Measurements from ENCODE around the gene MAP2K7.
A peak's percentile ranks its signal among the peaks of the same experiment; 100 is the strongest.
"Not testable (repeated sequence)": the region's sequence is repeated elsewhere in the genome, so short reads cannot be mapped to it uniquely, and the experiment has no call there.

Gene MAP2K7

DNA sequence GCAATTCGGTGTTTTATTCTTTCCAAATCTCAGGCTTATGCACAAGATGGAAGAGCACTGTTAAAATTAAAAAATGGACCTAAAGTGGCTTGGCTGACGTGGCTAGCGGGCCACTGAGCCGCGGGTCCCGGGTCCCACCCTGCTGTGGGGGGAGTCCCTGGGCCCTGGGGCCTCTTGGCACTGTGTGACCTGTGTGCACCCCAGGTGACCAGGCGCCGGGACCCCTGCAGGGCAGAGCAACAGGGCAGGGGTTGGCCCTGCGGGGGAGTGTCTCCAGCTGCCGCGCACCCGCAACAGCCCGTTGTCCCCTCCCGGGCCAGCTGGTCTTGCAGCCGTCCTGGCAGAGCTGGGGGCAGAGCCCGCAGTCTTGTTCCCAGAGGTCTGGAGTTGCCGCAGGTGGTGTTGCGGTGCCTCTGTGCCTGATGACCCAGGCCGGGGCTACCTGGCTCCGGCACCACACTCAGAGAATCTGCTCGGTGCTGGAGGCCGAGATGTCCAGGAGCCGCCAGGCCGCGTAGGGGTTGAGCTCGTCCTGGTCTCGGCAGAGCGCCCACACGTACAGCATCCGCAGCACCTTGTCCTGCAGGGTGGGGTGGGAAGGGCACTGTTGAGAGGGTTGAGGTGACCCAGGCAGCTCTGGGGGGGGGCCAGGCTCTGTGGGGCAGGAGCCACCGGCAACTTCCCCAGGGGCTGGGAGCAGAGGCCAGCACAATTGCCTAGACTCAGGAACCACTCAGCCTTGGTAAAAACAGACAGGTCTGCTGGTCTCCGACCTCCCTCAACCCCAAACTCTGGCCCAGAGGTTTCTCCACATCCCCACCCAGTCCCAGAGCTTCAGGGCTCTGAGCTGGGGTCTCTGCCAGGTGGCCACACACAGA is 23.3 kb downstream of the MAP2K7 start:
- TF ChIP-seq, protein P1, sequence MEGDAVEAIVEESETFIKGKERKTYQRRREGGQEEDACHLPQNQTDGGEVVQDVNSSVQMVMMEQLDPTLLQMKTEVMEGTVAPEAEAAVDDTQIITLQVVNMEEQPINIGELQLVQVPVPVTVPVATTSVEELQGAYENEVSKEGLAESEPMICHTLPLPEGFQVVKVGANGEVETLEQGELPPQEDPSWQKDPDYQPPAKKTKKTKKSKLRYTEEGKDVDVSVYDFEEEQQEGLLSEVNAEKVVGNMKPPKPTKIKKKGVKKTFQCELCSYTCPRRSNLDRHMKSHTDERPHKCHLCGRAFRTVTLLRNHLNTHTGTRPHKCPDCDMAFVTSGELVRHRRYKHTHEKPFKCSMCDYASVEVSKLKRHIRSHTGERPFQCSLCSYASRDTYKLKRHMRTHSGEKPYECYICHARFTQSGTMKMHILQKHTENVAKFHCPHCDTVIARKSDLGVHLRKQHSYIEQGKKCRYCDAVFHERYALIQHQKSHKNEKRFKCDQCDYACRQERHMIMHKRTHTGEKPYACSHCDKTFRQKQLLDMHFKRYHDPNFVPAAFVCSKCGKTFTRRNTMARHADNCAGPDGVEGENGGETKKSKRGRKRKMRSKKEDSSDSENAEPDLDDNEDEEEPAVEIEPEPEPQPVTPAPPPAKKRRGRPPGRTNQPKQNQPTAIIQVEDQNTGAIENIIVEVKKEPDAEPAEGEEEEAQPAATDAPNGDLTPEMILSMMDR (IDR thresholded peaks at IDR 0.05; ENCODE audit: low read length, missing control alignments), result no peak
- no peak for DNase-seq (ENCODE audit: low read depth)
- H3K4me3 ChIP-seq (replicated peaks; ENCODE audit: low read depth, low read length), result no peak overlapping the region

DNA sequence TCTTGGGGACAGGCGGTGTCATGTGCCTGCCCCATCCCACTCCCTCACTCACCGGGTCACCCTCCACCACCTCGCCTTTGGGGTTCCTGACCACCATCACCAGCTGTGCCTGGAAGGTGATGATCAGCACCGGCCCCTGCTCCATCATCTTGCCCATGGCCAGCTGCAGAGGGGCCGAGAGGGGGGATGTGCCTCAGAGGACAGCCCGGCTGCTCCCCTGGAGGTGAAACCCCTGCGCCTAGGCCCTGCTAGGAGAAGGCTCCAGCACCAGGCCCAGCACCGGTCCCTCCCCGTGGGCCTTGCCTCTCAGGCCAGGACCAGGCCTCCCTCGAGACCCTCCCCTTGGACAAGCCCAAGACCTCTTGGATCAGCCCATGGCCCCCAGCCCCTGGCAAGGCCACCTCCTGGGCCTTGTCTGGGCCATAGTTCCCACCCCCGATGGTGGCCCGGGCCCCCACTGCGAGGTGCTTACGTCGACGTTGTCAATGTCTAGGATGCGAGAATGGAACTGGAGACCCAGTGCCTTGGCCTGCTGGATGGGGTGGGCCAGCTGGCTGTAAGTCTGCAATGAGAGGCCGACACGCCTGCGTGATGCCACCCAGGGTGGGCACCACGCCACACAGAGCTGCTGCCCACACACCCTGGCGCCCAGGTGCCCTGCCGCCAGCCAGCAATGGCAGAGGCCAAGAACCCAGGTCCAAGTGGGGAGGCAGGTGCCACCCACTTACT is 24.1 kb downstream of the MAP2K7 start:
- H3K4me3 ChIP-seq (replicated peaks; ENCODE audit: low read depth, low read length), result no peak overlapping the region
- TF ChIP-seq, protein P1 (IDR thresholded peaks at IDR 0.05; ENCODE audit: low read length, missing control alignments), result no peak
- no peak for DNase-seq (ENCODE audit: low read depth)

DNA sequence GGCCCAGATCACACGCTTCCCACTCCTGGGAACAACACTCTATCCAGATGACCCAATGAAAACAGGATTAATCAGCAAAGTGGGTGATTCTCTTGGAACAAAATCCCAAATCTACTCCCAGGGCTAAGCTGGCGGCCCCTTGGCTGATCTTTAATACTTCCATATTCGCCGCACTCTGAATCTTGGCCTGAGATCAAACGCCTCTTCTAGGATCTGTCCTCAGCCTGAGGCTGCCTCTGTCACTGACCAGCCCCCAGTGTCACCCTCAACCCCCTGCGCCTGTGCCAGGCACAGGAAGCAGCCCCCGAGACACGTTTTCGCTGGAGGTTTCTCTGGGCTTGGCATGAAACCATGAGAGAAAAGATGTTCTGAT is 24.6 kb downstream of the MAP2K7 start:
- TF ChIP-seq, protein P1 (IDR thresholded peaks at IDR 0.05; ENCODE audit: low read length, missing control alignments), result no peak
- H3K4me3 ChIP-seq (replicated peaks; ENCODE audit: low read depth, low read length), result no peak overlapping the region
- no peak for DNase-seq (ENCODE audit: low read depth)

DNA sequence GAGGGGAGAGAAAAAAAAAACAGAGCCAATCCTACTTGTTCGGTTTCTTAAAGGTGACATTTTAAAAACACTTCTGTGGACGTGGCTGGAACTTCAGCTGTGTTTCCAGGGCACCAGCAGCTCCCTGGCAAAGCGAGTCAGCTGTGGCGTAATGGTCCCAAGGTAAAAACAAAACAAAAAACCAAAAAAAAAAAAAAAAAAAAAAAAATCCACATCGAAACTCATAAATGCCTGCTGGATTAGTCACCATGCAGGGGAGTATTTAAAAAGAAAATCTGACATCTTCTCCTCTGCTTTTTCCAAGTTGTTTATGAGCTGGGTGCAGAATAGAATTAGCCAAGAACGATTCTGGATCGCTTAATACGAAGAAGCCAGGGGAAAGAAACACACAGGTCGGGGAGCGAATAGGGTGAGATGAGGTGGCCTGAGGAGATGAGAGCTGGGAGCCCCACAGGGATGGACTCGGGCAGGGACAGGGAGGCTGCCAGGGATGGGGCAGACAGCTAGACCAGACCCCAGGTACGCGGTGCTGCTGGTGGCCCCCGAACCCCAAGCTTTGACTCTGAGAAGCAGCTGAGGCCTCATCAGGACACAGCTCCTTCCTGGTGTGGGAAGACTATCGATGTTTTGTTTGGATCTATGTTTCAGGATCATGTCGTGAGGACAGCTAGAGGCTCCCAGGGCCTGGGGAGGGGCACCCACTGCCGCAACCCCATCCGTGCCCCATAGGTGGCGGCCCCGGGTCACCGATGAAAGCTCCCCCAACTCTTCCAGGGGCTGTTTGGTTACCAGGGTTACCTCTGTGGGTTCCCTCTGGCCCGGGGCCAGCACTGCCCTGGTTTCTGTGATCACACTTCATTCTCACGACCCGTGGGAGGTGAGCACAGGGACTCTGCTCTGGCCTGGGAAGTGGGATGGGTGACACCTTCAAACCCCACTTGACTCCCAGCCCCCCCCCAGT is 25.3 kb downstream of the MAP2K7 start:
- peak; percentile 92 for DNase-seq (ENCODE audit: low read depth)
- TF ChIP-seq, protein P1 (IDR thresholded peaks at IDR 0.05; ENCODE audit: low read length, missing control alignments), result peak; percentile 42
- peak overlapping the region; percentile 5 for H3K4me3 ChIP-seq (replicated peaks; ENCODE audit: low read depth, low read length)

DNA sequence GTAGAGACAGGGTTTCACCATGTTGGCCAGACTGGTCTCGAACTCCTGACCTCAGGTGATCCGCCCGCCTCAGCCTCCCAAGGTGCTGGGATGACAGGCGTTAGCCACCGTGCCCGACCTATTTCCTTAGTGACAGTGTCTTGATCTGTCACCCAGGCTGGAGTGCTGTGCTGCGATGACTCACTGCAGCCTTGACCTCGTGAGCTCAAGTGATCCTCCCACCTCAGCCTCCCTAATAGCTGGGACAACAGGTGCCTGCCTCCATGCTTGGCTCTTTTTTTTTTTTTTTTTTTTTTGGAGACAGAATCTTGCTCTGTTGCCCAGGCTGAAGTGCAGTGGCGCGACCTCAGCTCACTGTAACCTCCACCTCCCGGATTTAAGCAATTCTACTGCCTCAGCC is 26.4 kb downstream of the MAP2K7 start:
- not testable (repeated sequence) for DNase-seq (ENCODE audit: low read depth)

DNA sequence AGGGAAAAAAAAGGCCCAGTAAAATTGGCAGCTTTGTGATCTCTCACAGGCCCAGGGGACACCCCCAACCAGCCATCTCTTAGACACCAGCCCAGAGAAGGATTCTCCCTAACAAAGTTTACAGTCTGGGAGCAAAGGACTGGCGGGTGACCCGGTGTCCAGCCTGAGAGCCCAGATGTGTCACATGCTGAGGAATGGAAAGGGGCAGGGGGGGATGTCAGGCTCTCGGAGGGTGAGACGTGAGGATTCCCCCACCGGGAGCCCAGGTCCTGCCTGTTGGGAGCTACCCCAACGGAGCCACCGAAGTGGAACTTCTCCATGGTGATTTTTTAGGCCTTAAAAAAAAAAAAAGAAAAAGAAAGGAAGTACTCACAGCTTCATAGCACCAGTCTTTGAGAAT is 27.1 kb downstream of the MAP2K7 start:
- no peak for DNase-seq (ENCODE audit: low read depth)
- no peak overlapping the region for H3K4me3 ChIP-seq (replicated peaks; ENCODE audit: low read depth, low read length)
- TF ChIP-seq, protein P1 (IDR thresholded peaks at IDR 0.05; ENCODE audit: low read length, missing control alignments), result no peak

More for the DNA sequence above, 26.4 kb downstream of the MAP2K7 start:
- not testable (repeated sequence) for H3K4me3 ChIP-seq (replicated peaks; ENCODE audit: low read depth, low read length)

Measured in fibroblast of pulmonary artery (primary cell).